Measurements from ENCODE around the gene C6orf47. TPM values are rescaled to one million over a fixed set of nuclear protein-coding genes. Genes with fewer than 3 reads are reported as not detected.
A peak's percentile ranks its signal among the peaks of the same experiment; 100 is the strongest.

C6orf47 gene
- total RNA-seq, 2 donors from 2014 or later, result 13.3 to 16.9 TPM

GRCh38 chr6:31677955-31678354 is 17.4 kb upstream of the C6orf47 start:
- Mint-ChIP-seq H3K4me3 (no peak overlapping the region), H3K27me3 (no peaks in the 10 kb centered on the region), H3K27ac (peak overlapping the region; percentile 67), H3K36me3 (ENCODE audit: low read depth) (peaks cover 2% of the 10 kb centered on the region), H3K4me1 (peaks cover 31% of the 10 kb centered on the region)
- H3K9me3 ChIP-seq (ENCODE audit: control insufficient read depth, low read length, poor library complexity, severe bottlenecking), result no peaks in the 10 kb centered on the region
- DNase-seq, result no peak
- ATAC-seq, result no peak

GRCh38 chr6:31676904-31677303 is 16.3 kb upstream of the C6orf47 start:
- Mint-ChIP-seq H3K27ac (no peak overlapping the region), H3K36me3 (ENCODE audit: low read depth) (peaks cover 5% of the 10 kb centered on the region), H3K4me3 (peak overlapping the region; percentile 56), H3K4me1 (peaks cover 29% of the 10 kb centered on the region), H3K27me3 (no peaks in the 10 kb centered on the region)
- DNase-seq, result no peak
- H3K9me3 ChIP-seq (ENCODE audit: control insufficient read depth, low read length, poor library complexity, severe bottlenecking), result no peaks in the 10 kb centered on the region
- no peak for ATAC-seq

- DNase-seq (no peak), ATAC-seq (no peak)
- Mint-ChIP-seq H3K36me3 (ENCODE audit: low read depth) (peaks cover 5% of the 10 kb centered on the region), H3K27ac (no peak overlapping the region), H3K4me1 (peaks cover 27% of the 10 kb centered on the region), H3K27me3 (no peaks in the 10 kb centered on the region), H3K4me3 (peak overlapping the region; percentile 56)
- no peaks in the 10 kb centered on the region for H3K9me3 ChIP-seq (ENCODE audit: control insufficient read depth, low read length, poor library complexity, severe bottlenecking)
Measured at GRCh38 chr6:31676322-31676903, 15.8 kb upstream of the C6orf47 start.

- Mint-ChIP-seq H3K36me3 (ENCODE audit: low read depth) (peaks cover 8% of the 10 kb centered on the region), H3K4me1 (peaks cover 16% of the 10 kb centered on the region), H3K27ac (no peak within 1 kb of the TSS), H3K27me3 (no peaks in the 10 kb centered on the region), H3K4me3 (no peak within 1 kb of the TSS)
- ATAC-seq (no peak), DNase-seq (no peak)
- H3K9me3 ChIP-seq (ENCODE audit: control insufficient read depth, low read length, poor library complexity, severe bottlenecking), result no peaks in the 10 kb centered on the region
Measured at GRCh38 chr6:31669676-31670075, 9.1 kb upstream of the C6orf47 start, which contains the start of gene LY6G5B. Gene LY6G5B (plus strand): TSS chr6:31669976. CDS start chr6:31670951, 975 bp downstream.

DNA sequence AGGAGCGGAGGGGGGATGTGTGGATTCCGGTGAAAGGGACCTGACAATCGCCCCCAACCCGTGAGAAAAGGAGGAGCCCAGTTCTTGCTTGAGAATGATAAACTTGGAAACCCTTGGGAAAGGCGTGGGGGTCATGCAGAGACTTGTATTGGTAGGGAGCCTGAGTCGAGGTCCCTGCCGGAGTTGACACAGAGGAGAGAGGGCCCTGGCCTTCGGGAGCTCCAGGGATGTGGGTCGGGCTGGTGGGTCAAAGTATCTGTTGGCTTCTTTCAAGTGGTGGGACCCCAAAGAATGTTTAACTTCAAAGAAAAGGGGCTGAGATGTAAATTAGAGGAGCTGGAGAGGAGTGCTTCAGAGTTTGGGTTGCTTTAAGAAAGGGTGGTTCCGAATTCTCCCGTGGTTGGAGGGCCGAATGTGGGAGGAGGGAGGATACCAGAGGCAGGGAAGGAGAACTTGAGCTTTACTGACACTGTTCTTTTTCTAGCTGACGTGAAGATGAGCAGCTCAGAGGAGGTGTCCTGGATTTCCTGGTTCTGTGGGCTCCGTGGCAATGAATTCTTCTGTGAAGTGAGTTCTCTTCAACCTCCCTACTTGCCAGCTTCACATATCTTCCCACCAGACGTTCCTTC is 5.9 kb upstream of the C6orf47 start:
- no peaks in the 10 kb centered on the region for H3K27me3 Mint-ChIP-seq
- H3K4me3 Mint-ChIP-seq, result peak overlapping the region; percentile 97
- ATAC-seq (no peak), DNase-seq (no peak)
- peaks cover 9% of the 10 kb centered on the region for H3K36me3 Mint-ChIP-seq (ENCODE audit: low read depth)
- peaks cover 38% of the 10 kb centered on the region for H3K4me1 Mint-ChIP-seq
- H3K9me3 ChIP-seq (ENCODE audit: control insufficient read depth, low read length, poor library complexity, severe bottlenecking), result no peaks in the 10 kb centered on the region
- peak overlapping the region; percentile 97 for H3K27ac Mint-ChIP-seq

- H3K9me3 ChIP-seq (ENCODE audit: control insufficient read depth, low read length, poor library complexity, severe bottlenecking), result no peaks in the 10 kb centered on the region
- peak within 1 kb of the TSS; percentile 97 for H3K27ac Mint-ChIP-seq
- H3K27me3 Mint-ChIP-seq, result no peaks in the 10 kb centered on the region
Measured at GRCh38 chr6:31665501-31666336, 5.1 kb upstream of the C6orf47 start, which contains the start of gene CSNK2B. Gene CSNK2B (plus strand): TSS chr6:31666080. CDS start chr6:31666832, 752 bp downstream.

DNA sequence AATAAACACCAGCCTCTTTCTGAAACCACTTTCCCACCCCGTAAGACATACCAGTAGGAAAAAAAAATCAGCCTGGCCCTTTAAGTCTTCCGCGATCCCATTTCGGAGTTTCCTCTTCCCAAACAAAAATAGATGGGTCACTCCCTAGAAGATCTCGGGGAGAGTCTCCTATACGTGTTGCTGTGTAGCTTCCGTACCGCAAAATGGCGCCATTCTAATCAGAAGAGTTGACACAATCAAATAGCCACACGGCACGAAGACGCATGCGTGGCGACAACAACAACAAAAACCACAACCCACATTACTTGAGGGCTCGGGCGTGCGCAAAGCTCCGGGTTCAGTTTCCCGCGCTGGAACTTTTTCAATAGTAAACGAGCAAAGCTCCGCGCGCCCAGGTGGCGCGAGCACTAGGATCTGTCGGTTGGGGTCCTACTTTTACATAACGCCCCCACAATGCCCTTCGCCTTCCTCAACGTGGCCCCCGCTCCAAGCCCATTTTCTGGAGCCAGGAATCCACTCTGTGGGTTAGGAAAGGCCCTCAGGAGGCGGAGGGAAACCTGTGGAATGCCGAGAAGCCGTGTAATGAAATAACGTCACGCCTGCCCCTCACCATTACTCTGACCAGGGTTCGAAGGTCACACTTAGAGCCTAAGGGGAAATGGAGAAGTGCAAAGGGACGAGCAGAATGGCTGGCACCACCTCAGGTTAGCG is 4.4 kb upstream of the C6orf47 start, which contains the start of gene GPANK1:
GPANK1 (minus strand) TSS at position 208 of the 711 bp plus-strand sequence. CDS start 519 bp downstream, outside the sequence.
- peak within 1 kb of the TSS; percentile 97 for H3K27ac Mint-ChIP-seq
- H3K4me1 Mint-ChIP-seq, result peaks cover 46% of the 10 kb centered on the region
- H3K4me3 Mint-ChIP-seq, result peak within 1 kb of the TSS; percentile 97
- ATAC-seq (peak; percentile 50), DNase-seq (peak; percentile 77 to 83 (median 80))
- H3K36me3 Mint-ChIP-seq (ENCODE audit: low read depth), result peaks cover 9% of the 10 kb centered on the region
- H3K27me3 Mint-ChIP-seq, result no peaks in the 10 kb centered on the region
- no peaks in the 10 kb centered on the region for H3K9me3 ChIP-seq (ENCODE audit: control insufficient read depth, low read length, poor library complexity, severe bottlenecking)

More at GRCh38 chr6:31665501-31666336, 5.1 kb upstream of the C6orf47 start, which contains the start of gene CSNK2B:
- DNase-seq (peak; percentile 93 to 97 (median 95)), ATAC-seq (peak; percentile 92)
- H3K4me3 Mint-ChIP-seq, result peak within 1 kb of the TSS; percentile 97
- peaks cover 41% of the 10 kb centered on the region for H3K4me1 Mint-ChIP-seq
- H3K36me3 Mint-ChIP-seq (ENCODE audit: low read depth), result peaks cover 9% of the 10 kb centered on the region

DNA sequence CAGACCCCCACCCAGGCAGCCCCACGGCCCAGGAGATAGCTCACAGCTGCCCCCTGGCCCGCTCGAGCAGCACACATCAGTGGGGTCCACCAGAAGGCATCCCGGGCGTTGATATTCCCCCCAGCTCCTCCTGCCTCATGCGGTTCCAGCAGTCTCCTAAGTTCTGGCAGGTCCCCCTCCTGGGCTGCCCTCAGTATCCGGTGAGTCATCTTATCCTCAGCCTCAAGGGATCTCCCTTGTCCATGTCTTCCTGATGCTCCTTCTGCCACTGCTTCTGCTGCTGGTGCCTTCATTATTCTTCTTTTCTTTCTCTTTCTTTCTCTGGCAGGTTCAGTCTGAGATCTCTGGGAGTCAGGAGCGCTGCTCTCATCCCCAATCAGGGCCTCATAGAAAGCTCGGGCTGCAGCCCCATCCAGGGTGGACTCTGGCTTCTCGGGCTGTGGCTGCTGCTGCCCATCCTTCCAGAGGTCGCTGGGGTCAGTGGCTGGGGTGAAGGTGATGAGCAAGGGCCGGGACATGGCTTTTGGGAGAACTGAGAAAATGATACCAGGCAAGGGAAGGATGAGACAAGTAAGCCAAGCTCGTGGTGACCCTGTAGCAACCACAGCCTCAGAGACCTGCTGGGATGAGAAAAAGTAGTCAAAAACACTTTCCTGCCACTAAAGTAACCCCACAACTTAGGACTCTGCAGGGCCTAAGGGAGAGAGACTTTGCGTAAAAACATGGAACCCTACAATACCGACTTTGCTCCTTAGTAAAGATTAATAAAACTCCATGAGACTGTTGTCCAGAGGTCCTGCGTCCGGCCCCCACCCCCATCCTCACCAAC is 3.6 kb upstream of the C6orf47 start:
- peaks cover 9% of the 10 kb centered on the region for H3K36me3 Mint-ChIP-seq (ENCODE audit: low read depth)
- peak overlapping the region; percentile 97 for H3K4me3 Mint-ChIP-seq
- H3K4me1 Mint-ChIP-seq, result peaks cover 53% of the 10 kb centered on the region
- DNase-seq, result no peak
- peak overlapping the region; percentile 97 for H3K27ac Mint-ChIP-seq
- H3K9me3 ChIP-seq (ENCODE audit: control insufficient read depth, low read length, poor library complexity, severe bottlenecking), result no peaks in the 10 kb centered on the region
- no peaks in the 10 kb centered on the region for H3K27me3 Mint-ChIP-seq
- ATAC-seq, result no peak

DNA sequence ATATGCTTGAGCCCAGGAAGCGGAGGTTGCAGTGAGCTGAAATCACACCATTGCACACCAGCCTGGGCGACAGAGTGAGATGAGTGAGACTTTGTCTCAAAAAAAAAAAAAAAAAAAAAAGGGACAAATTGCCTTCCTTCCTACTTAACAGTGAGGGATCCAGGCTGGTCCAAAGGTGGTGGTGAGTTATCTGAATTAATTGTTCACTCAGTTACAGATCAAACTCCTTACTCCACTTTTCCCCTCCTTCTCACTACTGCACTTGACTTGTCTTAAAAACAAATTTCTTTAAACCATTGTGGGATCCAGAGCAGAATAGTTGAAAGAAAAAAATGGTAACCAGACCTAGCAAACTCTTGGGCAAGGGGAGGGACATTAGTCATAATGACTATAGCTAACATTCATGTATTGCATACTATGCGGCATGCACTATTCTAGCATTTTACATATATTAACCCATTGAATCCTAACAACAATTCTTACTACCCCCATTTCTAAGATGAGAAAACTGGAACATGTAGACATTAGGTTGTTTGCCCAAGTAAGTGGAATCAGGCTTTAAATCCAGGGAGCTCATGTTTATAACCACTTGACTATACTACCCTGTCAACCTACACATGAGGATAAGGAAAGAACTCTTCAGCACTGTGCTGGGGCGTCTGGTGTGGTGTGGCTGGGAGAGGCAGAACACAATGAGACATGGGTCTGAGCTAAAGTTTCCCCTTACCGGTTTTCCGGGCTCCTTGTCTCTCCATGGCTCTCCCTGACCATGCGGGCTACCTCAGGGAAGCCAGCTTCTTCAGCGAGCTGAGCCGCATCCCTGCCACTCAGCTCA is 2.8 kb upstream of the C6orf47 start:
- Mint-ChIP-seq H3K27ac (peak overlapping the region; percentile 97), H3K4me1 (peaks cover 60% of the 10 kb centered on the region), H3K4me3 (peak overlapping the region; percentile 97), H3K36me3 (ENCODE audit: low read depth) (peaks cover 9% of the 10 kb centered on the region), H3K27me3 (no peaks in the 10 kb centered on the region)
- no peak for ATAC-seq
- no peaks in the 10 kb centered on the region for H3K9me3 ChIP-seq (ENCODE audit: control insufficient read depth, low read length, poor library complexity, severe bottlenecking)
- no peak for DNase-seq

GRCh38 chr6:31662124-31662723 is 1.6 kb upstream of the C6orf47 start:
- no peaks in the 10 kb centered on the region for H3K9me3 ChIP-seq (ENCODE audit: control insufficient read depth, low read length, poor library complexity, severe bottlenecking)
- DNase-seq (no peak), ATAC-seq (no peak)
- Mint-ChIP-seq H3K27me3 (no peaks in the 10 kb centered on the region), H3K36me3 (ENCODE audit: low read depth) (peaks cover 7% of the 10 kb centered on the region), H3K27ac (peak overlapping the region; percentile 92), H3K4me3 (peak overlapping the region; percentile 93), H3K4me1 (peaks cover 64% of the 10 kb centered on the region)

All from T-helper 17 cell (primary cell).